Panc1 (cell line): ENCODE results near the gene MCTP1.

Experiments
- CTCF ChIP-seq: fragments of 450-650 bp; IDR thresholded peaks from 2 replicates; pipeline ENCODE4 v1.5.1; 2017; ENCODE audit warnings: mild to moderate bottlenecking
- POLR2AphosphoS5 ChIP-seq: IDR thresholded peaks from 2 replicates; pipeline ENCODE4 v1.6.1; 2012; ENCODE audit warnings: mild to moderate bottlenecking, low read depth, low read length, moderate library complexity

- no peak for TF ChIP-seq CTCF
- TF ChIP-seq POLR2AphosphoS5, result no peak
Measured at GRCh38 chr5:95102687-95103086, 182.2 kb downstream of the MCTP1 start.
